Diencephalon (tissue), 1 donor: ENCODE data around the gene NOP16. TPM values are rescaled to one million over a fixed set of nuclear protein-coding genes. Genes with fewer than 3 reads are reported as not detected.
A peak's percentile ranks its signal among the peaks of the same experiment; 100 is the strongest.

Experiments
- small RNA-seq: library from RNA; depleted of rRNA; stranded (forward); fragments of <200 nt; gene quantifications from one replicate; pipeline ENCODE3, GENCODE V24; 2014
- total RNA-seq: library from RNA; depleted of rRNA; stranded (reverse); fragments of >200 nt; gene quantifications from one replicate; pipeline ENCODE4 v1.2.3, GENCODE V29; 2014

Gene NOP16, protein sequence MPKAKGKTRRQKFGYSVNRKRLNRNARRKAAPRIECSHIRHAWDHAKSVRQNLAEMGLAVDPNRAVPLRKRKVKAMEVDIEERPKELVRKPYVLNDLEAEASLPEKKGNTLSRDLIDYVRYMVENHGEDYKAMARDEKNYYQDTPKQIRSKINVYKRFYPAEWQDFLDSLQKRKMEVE
- 8.5 TPM for total RNA-seq

DNA sequence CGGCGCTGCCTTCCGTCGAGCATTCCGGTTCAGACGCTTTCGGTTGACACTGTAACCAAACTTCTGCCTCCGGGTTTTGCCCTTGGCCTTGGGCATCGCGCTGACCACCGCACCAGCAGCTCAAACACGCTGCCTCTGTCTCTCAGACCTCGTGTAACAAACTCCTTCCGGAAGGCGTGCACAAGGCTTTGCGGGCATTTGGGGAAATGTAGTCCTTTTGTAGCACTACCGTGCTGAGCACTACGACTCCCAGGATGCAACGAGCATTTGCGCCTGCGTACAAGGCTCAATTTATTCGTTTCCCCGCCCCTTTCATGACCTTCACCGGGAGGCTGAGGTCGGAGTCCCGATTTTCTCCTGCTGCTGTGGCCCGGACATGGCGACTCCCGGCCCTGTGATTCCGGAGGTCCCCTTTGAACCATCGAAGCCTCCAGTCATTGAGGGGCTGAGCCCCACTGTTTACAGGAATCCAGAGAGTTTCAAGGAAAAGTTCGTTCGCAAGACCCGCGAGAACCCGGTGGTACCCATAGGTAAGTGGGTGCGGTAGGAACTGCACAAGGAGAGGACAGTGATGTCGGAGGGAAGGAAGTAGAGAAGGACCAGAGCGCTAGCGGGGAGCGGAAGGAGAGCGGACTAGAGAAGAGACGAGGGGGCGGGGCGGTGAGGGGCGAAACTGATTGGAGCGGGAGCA lies at the start of gene NOP16, which contains the start of gene HIGD2A:
Gene NOP16 (minus strand): TSS at position 155 of the 691 bp plus-strand sequence. CDS start 59 bp downstream, at position 96.
Gene HIGD2A (plus strand): TSS at position 308 of the 691 bp plus-strand sequence. CDS start 69 bp downstream, at position 377.

GRCh38 chr5:176415952-176416924 lies 27.8 kb upstream of the NOP16 start, which contains the start of gene CLTB:
Gene CLTB, minus strand, starts transcription at chr5:176416539. Its CDS starts 176 bp downstream, at chr5:176416363.

GRCh38 chr5:176365351-176366231 lies 22.8 kb downstream of the NOP16 start, which contains the start of gene ARL10:
Gene ARL10, plus strand, starts transcription at chr5:176365487. Its CDS starts 77 bp downstream, at chr5:176365564.

GRCh38 chr5:176361437-176362232 lies 26.8 kb downstream of the NOP16 start, which contains the start of gene KIAA1191:
Gene KIAA1191, minus strand, starts transcription at chr5:176361764. Its CDS starts 2,256 bp downstream, at chr5:176359508.

Small RNA genes lying within 50 kb of the gene (small RNA-seq; reads per million reads assigned to genes)
- gene MIR1271 = 136 reads per million, percentile 97 among the genes with 10 or more reads in this experiment

Other genes starting within 250 kb of the NOP16 start
- gene SIMC1, start 150.2 kb downstream of the NOP16 start, total RNA-seq = 15.2 TPM
- 111 TPM for gene KIAA1191, start 26.8 kb downstream of the NOP16 start, total RNA-seq
- gene ARL10, start 23.1 kb downstream of the NOP16 start, total RNA-seq = 39.7 TPM
- 43.4 TPM for gene HIGD2A, start 153 bp upstream of the NOP16 start, total RNA-seq
- 80.7 TPM for gene CLTB, start 27.9 kb upstream of the NOP16 start, total RNA-seq
- gene FAF2, start 59.8 kb upstream of the NOP16 start, total RNA-seq = 42.7 TPM
- 12.7 TPM for gene RNF44, start 148.8 kb upstream of the NOP16 start, total RNA-seq
- gene CDHR2, start 160.7 kb upstream of the NOP16 start, total RNA-seq = 0.69 TPM
- gene GPRIN1, start 221.6 kb upstream of the NOP16 start, total RNA-seq = 67.8 TPM
- 31.8 TPM for gene SNCB, start 241.9 kb upstream of the NOP16 start, total RNA-seq
- 0.46 TPM for gene EIF4E1B, start 242.1 kb upstream of the NOP16 start, total RNA-seq